HG03571 (cell line): Measurements from ENCODE around the gene PTPRM.

ENCODE experiments used
- ATAC-seq: cut with Tn5 transposase; IDR thresholded peaks from one replicate; pipeline ENCODE4 v1.9.1; 2021; ENCODE audit not compliant: unreplicated experiment

PTPRM gene

GRCh38 chr18:8081267-8081666, 514.2 kb downstream of the PTPRM start:
- no peak for ATAC-seq

- ATAC-seq, result no peak
These were observed 514.9 kb downstream of the PTPRM start for GRCh38 chr18:8081872-8082553.

- ATAC-seq, result no peak
These were observed 517.0 kb downstream of the PTPRM start for GRCh38 chr18:8084160-8084559.

DNA sequence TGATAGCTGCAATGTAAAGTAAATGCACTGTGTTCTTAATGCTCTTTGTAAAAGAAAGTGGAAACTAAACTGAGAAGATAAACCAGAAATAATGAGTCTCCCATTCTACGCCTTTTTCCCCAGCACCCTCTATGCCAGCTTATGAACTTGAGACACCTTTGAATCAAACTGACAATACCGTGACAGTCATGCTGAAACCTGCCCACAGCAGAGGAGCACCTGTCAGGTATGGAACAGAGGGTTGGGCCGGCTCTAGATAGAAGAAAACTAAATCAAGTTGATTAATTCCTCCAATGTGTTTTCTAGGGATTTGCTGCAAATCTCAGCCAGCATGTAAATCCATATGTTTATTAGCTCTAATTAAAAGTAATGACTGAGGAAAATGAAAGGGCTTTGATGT, 521.5 kb downstream of the PTPRM start:
- ATAC-seq, result no peak

- no peak for ATAC-seq
These were observed 523.9 kb downstream of the PTPRM start for GRCh38 chr18:8091035-8091434.

DNA sequence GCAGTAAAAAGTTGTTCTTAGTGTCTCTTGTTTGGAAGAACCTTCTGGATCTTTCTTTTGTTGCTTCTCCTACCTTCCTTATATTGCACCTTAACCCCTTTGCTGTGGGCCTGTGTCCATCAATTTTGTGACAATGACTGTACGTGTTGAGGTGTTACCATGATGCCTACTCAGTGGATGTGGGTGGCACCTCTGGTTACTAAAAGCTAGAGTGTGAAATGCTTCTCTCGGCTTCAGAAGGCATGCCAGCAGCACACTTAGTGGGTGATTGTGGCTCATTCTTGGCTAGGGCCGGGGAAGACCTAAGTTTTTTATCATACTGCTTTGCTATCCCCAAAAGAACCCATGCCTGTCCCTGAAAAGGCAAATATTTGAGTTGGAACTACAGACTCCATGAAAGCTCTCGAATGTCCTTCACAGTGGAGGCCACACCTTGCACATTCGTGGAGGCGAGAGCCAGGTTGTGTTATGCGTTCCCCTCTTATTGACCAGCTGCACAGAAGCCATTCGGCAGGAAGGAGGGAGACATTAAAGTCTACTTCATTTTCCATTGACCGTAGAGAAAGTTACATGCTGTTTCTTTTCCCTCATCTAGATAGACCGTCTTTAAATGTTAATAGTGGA, 528.9 kb downstream of the PTPRM start:
- no peak for ATAC-seq

DNA sequence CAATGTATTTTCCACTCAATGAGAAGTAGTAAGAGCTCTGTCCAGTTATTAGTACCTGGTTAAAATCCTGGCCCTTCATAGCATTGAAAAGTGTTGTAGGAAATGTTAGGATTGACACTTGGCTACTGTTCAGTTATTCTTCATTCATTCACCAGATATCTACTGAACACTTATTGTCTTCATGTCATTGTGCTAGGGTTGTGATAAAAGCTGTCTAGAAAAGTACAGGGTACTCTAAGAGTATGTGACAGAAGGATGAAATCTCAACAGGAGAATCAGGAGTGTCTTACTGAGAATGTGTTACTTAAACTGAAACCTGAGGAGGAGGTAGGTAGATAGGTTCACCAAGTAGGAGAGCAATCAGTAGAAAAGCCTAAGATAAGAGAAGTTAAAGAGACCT, 530.3 kb downstream of the PTPRM start:
- no peak for ATAC-seq

DNA sequence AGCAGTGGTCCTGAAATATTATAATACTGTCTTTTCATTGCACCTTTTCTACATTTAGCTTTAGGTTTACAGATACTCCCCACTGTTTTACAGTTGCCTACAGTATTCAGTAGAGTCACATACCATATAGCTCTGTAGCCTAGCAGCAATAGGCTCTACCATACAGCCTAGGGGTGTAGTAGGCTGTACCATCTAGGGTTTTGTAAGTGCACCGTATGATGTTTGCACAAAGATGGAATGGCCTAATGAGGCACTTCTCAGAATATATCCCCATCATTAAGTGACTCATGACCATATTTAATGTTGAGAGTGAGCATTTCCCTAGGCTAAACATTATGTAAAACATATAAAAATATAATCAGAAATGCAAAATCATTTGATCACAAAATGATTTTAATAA, 530.8 kb downstream of the PTPRM start:
- ATAC-seq, result no peak

GRCh38 chr18:8106603-8107002, 539.5 kb downstream of the PTPRM start:
- no peak for ATAC-seq

GRCh38 chr18:8107426-8107825, 540.3 kb downstream of the PTPRM start:
- ATAC-seq, result no peak

GRCh38 chr18:8114480-8114879, 547.4 kb downstream of the PTPRM start:
- ATAC-seq, result no peak

- ATAC-seq, result no peak
These were observed 549.4 kb downstream of the PTPRM start for GRCh38 chr18:8116341-8117005.

DNA sequence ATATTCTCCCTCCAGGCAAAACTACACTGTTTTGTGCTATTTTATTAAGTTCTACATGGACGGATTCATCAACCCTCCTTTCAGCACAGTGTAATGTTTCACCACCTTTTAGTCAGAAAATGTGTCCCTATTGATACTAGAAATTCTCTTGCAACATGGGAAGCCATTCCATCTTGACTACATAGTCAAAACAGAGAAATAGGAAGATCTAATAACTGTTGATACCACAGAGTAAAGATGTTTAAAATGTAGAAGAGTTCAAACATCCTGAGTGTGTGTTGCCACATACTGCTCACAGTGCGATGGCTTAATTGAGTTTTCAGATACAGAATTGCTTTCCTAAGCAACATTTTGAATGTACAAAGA, 549.9 kb downstream of the PTPRM start:
- no peak for ATAC-seq

GRCh38 chr18:8121101-8121500, 554.0 kb downstream of the PTPRM start:
- ATAC-seq, result no peak

DNA sequence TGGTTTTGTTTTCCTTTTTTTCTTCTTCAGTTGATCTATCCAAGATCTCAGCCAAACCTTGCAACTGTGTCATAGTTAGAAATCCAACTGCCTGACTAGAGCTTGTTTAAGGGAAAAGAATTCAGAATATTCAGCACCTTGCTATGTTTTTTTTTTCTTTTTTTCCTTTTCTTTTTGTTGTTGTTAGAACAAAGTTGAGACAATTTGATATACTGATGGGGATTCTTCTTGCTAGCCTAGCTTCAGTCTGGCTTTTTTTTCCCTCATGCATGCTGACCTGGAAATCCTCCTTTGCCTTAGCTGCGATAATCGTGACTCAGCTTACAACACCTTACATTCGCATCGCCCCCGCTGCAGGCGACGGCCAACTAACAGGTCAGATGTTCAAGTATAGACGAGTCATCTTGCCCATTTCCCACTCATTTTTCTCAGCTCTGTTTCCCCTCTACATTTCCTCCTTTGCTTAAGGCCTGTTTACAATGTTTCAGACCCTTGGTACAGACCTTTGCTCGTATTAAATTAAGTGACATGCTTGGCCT, 554.9 kb downstream of the PTPRM start:
- no peak for ATAC-seq

GRCh38 chr18:8124232-8125146, 557.4 kb downstream of the PTPRM start:
- no peak for ATAC-seq

GRCh38 chr18:8130096-8130495, 563.0 kb downstream of the PTPRM start:
- no peak for ATAC-seq

- ATAC-seq, result no peak
These were observed 565.9 kb downstream of the PTPRM start for GRCh38 chr18:8133032-8133431.

DNA sequence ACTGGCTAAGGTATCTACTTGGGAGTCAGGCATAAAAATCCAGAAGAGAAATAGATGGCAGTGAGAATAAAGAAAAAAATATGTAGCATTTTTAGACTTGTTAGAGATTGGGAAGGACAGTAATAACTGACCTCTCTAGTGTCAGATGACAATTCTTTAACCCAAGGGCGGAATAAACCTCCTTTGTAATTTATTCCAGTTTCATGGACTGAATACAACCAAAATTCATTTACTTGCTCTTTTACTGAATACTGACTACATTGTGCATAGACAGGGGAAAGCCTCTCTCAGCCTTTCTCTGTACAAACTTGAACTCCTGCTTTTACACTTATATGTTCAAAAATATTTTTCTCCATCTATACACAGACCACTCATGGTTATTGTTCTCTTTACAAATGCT, 566.8 kb downstream of the PTPRM start:
- ATAC-seq, result no peak

- ATAC-seq, result no peak
These were observed 572.0 kb downstream of the PTPRM start for GRCh38 chr18:8139127-8139527.

DNA sequence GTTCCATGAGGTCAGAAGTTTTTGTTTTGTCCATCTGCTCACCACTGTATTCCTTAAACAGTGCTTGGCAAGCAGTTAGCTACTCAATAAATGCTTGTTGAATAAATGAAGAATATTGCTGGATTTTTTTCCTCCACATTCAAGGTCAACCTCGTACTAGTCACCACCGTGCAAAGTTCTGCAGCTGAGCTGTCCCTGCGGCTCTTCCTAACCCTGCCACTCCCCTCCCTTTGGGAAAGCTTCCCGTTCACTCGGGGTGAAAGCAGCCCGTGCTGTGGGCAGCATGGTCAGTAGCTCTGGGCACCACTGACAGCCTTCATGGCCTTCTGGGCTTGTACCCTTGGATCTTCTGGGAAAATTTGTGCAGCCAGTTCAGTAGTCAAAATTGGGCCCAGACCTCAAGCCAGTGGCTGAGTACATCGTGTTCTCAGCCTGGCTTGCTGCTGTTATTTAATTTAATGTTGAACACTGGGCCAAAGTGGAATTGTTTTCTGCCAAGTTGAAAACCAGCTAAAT, 572.8 kb downstream of the PTPRM start:
- ATAC-seq, result no peak
